Loucy (cell line): Measurements from ENCODE around the gene PRCD.
"Not testable (repeated sequence)": the region's sequence is repeated elsewhere in the genome, so short reads cannot be mapped to it uniquely, and the experiment has no call there.

Source experiments
- CTCF ChIP-seq: fragments of 200-600 bp; sonication (generic); conservative IDR thresholded peaks from 2 replicates; pipeline ENCODE4 v1.5.1; 2014; ENCODE audit warnings: mild to moderate bottlenecking, antibody characterized with exemption, low read length
- EZH2phosphoT487 ChIP-seq: fragments of 200-600 bp; IDR thresholded peaks from 2 replicates; pipeline ENCODE4 v1.6.1; 2018; ENCODE audit warnings: antibody characterized with exemption, mild to moderate bottlenecking, moderate library complexity, borderline replicate concordance

- not testable (repeated sequence) for TF ChIP-seq CTCF, EZH2phosphoT487
Measured at GRCh38 chr17:76527016-76527415, 12.8 kb upstream of the PRCD start.
